ENCODE data around the gene MSL1. TPM values are rescaled to one million over a fixed set of nuclear protein-coding genes. Genes with fewer than 3 reads are reported as not detected.
A peak's percentile ranks its signal among the peaks of the same experiment; 100 is the strongest.

MSL1 gene
- total and polyA plus RNA-seq, 2 of the 13 experiments (the other 11 are each of a cell fraction or from before 2014, with no cell fraction given): 63.8 to 88.5 TPM

DNA sequence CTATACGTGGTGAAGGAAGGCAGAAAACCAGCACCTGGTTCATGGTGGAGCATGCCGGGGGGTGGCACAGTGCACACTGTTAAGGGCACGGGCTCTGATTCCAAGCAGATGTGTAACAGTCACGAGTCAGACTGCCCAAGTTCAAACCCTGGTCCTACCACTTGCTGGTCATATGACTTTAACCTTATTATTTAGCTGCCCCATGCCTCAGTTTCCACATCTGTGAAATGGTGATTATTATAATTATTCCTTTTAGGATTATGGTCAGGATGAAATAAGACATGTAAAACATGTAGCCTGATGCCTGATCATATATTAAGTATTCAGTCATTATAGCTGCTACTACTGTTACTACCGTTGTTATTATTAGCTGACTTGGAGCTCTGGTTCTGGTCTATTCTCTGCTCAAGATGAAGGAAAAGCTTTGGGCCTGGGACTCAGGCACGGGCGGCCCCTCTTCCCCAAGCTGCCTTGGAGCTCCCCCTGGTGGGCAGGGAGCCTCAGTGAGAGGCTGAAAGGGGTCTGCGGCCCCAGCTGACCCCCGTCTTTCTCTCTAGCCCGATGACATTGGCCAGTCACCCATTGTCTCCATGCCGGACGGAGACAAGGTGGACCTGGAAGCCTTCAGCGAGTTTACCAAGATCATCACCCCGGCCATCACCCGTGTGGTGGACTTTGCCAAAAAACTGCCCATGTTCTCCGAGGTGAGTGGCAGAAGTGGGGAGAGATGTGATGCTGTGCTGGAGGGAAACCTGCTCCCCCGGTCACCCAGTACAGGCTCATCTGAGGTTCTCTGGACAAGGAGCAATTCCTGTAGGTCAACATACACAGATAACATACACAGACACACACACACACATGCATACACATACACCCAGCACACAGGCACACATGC is 35.4 kb upstream of the MSL1 start (continued):
- TF ChIP-seq, protein P1, sequence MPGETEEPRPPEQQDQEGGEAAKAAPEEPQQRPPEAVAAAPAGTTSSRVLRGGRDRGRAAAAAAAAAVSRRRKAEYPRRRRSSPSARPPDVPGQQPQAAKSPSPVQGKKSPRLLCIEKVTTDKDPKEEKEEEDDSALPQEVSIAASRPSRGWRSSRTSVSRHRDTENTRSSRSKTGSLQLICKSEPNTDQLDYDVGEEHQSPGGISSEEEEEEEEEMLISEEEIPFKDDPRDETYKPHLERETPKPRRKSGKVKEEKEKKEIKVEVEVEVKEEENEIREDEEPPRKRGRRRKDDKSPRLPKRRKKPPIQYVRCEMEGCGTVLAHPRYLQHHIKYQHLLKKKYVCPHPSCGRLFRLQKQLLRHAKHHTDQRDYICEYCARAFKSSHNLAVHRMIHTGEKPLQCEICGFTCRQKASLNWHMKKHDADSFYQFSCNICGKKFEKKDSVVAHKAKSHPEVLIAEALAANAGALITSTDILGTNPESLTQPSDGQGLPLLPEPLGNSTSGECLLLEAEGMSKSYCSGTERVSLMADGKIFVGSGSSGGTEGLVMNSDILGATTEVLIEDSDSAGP (CRISPR knock-in tag; IDR thresholded peaks at IDR 0.05; ENCODE audit: borderline replicate concordance): peak; percentile 48; the same call in 1 of the 2 replicates
- peak; percentile 67 for TF ChIP-seq THAP11 (CRISPR knock-in tag; IDR thresholded peaks at IDR 0.05)
- peak; percentile 4; the same call in 1 of the 2 replicates for TF ChIP-seq ZNF350 (CRISPR knock-in tag; IDR thresholded peaks at IDR 0.05; ENCODE audit: borderline replicate concordance, low read depth)
- peak; percentile 92 for TF ChIP-seq STAG1 (CRISPR knock-in tag; IDR thresholded peaks at IDR 0.05)
- peak; percentile 63; the same call in 1 of the 2 replicates for TF ChIP-seq EEA1 (CRISPR knock-in tag; IDR thresholded peaks at IDR 0.05; ENCODE audit: borderline replicate concordance)
- peak; percentile 86 for TF ChIP-seq RXRB (CRISPR knock-in tag; IDR thresholded peaks at IDR 0.05; ENCODE audit: borderline replicate concordance)
- peak; percentile 52 for TF ChIP-seq ZNF629 (CRISPR knock-in tag; conservative IDR thresholded peaks at IDR 0.05)
- TF ChIP-seq, protein P2, sequence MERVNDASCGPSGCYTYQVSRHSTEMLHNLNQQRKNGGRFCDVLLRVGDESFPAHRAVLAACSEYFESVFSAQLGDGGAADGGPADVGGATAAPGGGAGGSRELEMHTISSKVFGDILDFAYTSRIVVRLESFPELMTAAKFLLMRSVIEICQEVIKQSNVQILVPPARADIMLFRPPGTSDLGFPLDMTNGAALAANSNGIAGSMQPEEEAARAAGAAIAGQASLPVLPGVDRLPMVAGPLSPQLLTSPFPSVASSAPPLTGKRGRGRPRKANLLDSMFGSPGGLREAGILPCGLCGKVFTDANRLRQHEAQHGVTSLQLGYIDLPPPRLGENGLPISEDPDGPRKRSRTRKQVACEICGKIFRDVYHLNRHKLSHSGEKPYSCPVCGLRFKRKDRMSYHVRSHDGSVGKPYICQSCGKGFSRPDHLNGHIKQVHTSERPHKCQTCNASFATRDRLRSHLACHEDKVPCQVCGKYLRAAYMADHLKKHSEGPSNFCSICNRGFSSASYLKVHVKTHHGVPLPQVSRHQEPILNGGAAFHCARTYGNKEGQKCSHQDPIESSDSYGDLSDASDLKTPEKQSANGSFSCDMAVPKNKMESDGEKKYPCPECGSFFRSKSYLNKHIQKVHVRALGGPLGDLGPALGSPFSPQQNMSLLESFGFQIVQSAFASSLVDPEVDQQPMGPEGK (CRISPR knock-in tag; IDR thresholded peaks at IDR 0.05): peak; percentile 82
- TF ChIP-seq HNF1B (CRISPR knock-in tag; IDR thresholded peaks at IDR 0.05): 0 out of 2 replicates have a peak, but pooled peaks have one; percentile 22
- no peak for TF ChIP-seq NR2F6 (IDR thresholded peaks at IDR 0.05)
- 0 out of 2 replicates have a peak, but pooled peaks have one; percentile 17 for TF ChIP-seq NR2F6 (CRISPR knock-in tag; IDR thresholded peaks at IDR 0.05)
- peak; percentile 59 for TF ChIP-seq SMC3 (IDR thresholded peaks at IDR 0.05; ENCODE audit: low read length)
- TF ChIP-seq, protein P3, sequence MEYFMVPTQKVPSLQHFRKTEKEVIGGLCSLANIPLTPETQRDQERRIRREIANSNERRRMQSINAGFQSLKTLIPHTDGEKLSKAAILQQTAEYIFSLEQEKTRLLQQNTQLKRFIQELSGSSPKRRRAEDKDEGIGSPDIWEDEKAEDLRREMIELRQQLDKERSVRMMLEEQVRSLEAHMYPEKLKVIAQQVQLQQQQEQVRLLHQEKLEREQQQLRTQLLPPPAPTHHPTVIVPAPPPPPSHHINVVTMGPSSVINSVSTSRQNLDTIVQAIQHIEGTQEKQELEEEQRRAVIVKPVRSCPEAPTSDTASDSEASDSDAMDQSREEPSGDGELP (IDR thresholded peaks at IDR 0.05; ENCODE audit: borderline replicate concordance, low read depth): 0 out of 2 replicates have a peak, but pooled peaks have one; percentile 29
- TF ChIP-seq ATRX (CRISPR knock-in tag; IDR thresholded peaks at IDR 0.05; ENCODE audit: borderline replicate concordance): no peak
- TF ChIP-seq SP1 (IDR thresholded peaks at IDR 0.05): no peak
- 0 out of 2 replicates have a peak, but pooled peaks have one; percentile 17 for TF ChIP-seq SP1 (CRISPR knock-in tag; IDR thresholded peaks at IDR 0.05)
- TF ChIP-seq MAFF (IDR thresholded peaks at IDR 0.05; ENCODE audit: low read depth, low read length): no peak
- TF ChIP-seq ZBTB7B (CRISPR knock-in tag; IDR thresholded peaks at IDR 0.05): peak; percentile 96
- peak; percentile 18; the same call in 1 of the 2 replicates for TF ChIP-seq ZNF652 (CRISPR knock-in tag; IDR thresholded peaks at IDR 0.05; ENCODE audit: borderline replicate concordance, low read depth)
- TF ChIP-seq RAD21 (CRISPR knock-in tag; IDR thresholded peaks at IDR 0.05): peak; percentile 97
- TF ChIP-seq CBX5 (CRISPR knock-in tag; IDR thresholded peaks at IDR 0.05; ENCODE audit: borderline replicate concordance): peak; percentile 35; the same call in 1 of the 2 replicates
- TF ChIP-seq BHLHE40 (IDR thresholded peaks at IDR 0.05; ENCODE audit: low read length): 0 out of 2 replicates have a peak, but pooled peaks have one; percentile 34
- peak; percentile 29; the same call in 1 of the 2 replicates for TF ChIP-seq KDM5B (CRISPR knock-in tag; IDR thresholded peaks at IDR 0.05; ENCODE audit: borderline replicate concordance)
- TF ChIP-seq KDM2A (CRISPR knock-in tag; IDR thresholded peaks at IDR 0.05; ENCODE audit: borderline replicate concordance, low read depth): peak; percentile 67; the same call in 1 of the 2 replicates
